Activated CD8-positive, alpha-beta T cell treated with anti-CD3 and anti-CD28 coated beads for 36 hours (primary cell): ENCODE measurements around the gene CCN6. TPM values are rescaled to one million over a fixed set of nuclear protein-coding genes. Genes with fewer than 3 reads are reported as not detected.

Experiments
- ATAC-seq: fragments of 200-7000 bp; cut with Tn5 transposase; one replicate; pipeline ENCODE4 v1.10.0; 2021; ENCODE audit warnings: mild to moderate bottlenecking, moderate library complexity
- CTCF ChIA-PET: fragments of 350-600 bp; sonication (Branson Sonifier 250); formaldehyde crosslinking; loops from one replicate; lab custom pipeline; 2021; ENCODE audit warnings: antibody characterized with exemption; lab: Charles Lee
- POLR2A ChIA-PET: fragments of 350-600 bp; sonication (Branson Sonifier 250); formaldehyde crosslinking; loops from one replicate; lab custom pipeline; 2021; ENCODE audit warnings: antibody characterized with exemption; lab: Charles Lee
- DNase-seq: peaks from one replicate; pipeline ENCODE4 v3.0.0-alpha.2; 2020
- H3K27ac Mint-ChIP-seq: one replicate; pipeline ENCODE4 v1.8.0; 2021; ENCODE audit warnings: mild to moderate bottlenecking, mixed read lengths
- H3K27me3 Mint-ChIP-seq: one replicate; pipeline ENCODE4 v1.8.0; 2021; ENCODE audit warnings: mixed read lengths
- H3K36me3 Mint-ChIP-seq: one replicate; pipeline ENCODE4 v1.8.0; 2021; ENCODE audit warnings: low read depth, mixed read lengths
- H3K4me1 Mint-ChIP-seq: one replicate; pipeline ENCODE4 v1.8.0; 2021; ENCODE audit warnings: low read depth, mixed read lengths
- H3K4me3 Mint-ChIP-seq: one replicate; pipeline ENCODE4 v1.8.0; 2021; ENCODE audit warnings: mild to moderate bottlenecking, moderate library complexity, mixed read lengths
- H3K9me3 Mint-ChIP-seq: one replicate; pipeline ENCODE4 v1.8.0; 2021; ENCODE audit warnings: mixed read lengths
- intact Hi-C: fragments of 100-400 bp; cut with micrococcal nuclease; formaldehyde crosslinking; loops from one replicate; pipeline ENCODE4 v1.10.0; 2022
- total RNA-seq, 2 experiments: library from RNA; stranded (reverse); gene quantifications; one replicate each; pipeline ENCODE4 v1.2.3, GENCODE V29; 2021
- TF ChIP-seq, protein P1 (sequence below): fragments of 200-600 bp; IDR thresholded peaks from one replicate; pipeline ENCODE4 v1.8.0; 2022; ENCODE audit warnings: antibody characterized with exemption, mild to moderate bottlenecking

CCN6 gene
- total RNA-seq, 2 experiments from 2014 or later, result not detected

DNA sequence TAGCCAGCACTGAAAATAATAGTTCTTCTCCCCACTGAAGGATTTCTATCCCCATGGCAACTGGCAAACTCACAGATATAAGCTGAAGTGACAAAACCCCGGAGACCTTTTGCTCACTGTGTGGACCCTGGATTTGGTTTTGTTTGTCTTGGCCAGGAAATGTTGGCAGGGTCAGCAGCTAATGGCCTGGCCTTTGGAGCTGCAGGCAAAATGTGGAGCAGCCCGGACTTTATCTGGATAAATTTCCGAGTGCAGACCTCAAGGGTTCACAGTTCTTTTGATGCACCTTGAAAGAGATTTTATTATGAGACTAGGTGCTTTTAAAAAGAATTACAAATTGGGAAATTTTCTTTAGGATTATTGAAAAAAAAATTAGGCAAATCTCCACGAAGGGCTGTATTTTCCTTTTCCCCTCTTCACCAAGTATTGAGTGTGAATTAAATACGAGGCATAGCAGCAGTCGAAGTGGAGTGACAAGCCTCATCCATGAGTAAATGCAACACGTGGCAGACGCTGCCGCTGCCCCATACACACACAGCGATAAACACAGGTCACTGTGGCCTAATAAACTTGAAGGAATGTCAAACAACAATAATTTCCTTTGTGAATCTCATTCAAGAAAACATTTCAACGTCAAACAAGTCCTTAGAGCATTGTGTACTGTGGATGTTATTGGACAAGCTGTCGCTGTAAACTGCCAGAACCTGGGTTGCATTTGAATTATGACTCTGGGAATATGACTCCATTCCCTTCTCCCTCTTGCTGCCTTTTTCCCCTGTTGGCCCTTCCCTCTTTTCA, 35.1 kb upstream of the CCN6 start:
- intact Hi-C loops, result no loop called here
- CTCF ChIA-PET, result interaction anchor here (1.2 to 5.1 kb wide), 8 partner anchors 8 to 45 kb away, joined by 3 to 59 read pairs (median 6); no protein-coding TSS in a partner anchor
- ATAC-seq, result no peak
- Mint-ChIP-seq H3K4me3 (no peak overlapping the region), H3K27me3 (no peaks in the 10 kb centered on the region), H3K4me1 (peaks cover 50% of the 10 kb centered on the region), H3K27ac (no peak overlapping the region), H3K36me3 (peaks cover 3% of the 10 kb centered on the region), H3K9me3 (peaks cover 5% of the 10 kb centered on the region)
- TF ChIP-seq, protein P1, sequence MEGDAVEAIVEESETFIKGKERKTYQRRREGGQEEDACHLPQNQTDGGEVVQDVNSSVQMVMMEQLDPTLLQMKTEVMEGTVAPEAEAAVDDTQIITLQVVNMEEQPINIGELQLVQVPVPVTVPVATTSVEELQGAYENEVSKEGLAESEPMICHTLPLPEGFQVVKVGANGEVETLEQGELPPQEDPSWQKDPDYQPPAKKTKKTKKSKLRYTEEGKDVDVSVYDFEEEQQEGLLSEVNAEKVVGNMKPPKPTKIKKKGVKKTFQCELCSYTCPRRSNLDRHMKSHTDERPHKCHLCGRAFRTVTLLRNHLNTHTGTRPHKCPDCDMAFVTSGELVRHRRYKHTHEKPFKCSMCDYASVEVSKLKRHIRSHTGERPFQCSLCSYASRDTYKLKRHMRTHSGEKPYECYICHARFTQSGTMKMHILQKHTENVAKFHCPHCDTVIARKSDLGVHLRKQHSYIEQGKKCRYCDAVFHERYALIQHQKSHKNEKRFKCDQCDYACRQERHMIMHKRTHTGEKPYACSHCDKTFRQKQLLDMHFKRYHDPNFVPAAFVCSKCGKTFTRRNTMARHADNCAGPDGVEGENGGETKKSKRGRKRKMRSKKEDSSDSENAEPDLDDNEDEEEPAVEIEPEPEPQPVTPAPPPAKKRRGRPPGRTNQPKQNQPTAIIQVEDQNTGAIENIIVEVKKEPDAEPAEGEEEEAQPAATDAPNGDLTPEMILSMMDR, result no peak
- DNase-seq, result no peak
- POLR2A ChIA-PET, result interaction anchor here (1.7 to 2.4 kb wide), 2 partner anchors 9 to 21 kb away, joined by 6 to 16 read pairs; no protein-coding TSS in a partner anchor

GRCh38 chr6:112019589-112019988, 34.3 kb upstream of the CCN6 start:
- intact Hi-C loops, result no loop called here
- POLR2A ChIA-PET, result interaction anchor here (1.0 to 1.7 kb wide), 2 partner anchors 16 to 22 kb away, joined by 3 to 4 read pairs; no protein-coding TSS in a partner anchor

GRCh38 chr6:112021691-112022310, 32.1 kb upstream of the CCN6 start:
- CTCF ChIA-PET, result interaction anchor here (3.2 kb wide), 1 partner anchor 22 kb away, joined by 9 read pairs; no protein-coding TSS in a partner anchor
- no peak overlapping the region for H3K27ac Mint-ChIP-seq
- TF ChIP-seq, protein P1, result no peak
- peaks cover 17% of the 10 kb centered on the region for H3K36me3 Mint-ChIP-seq
- H3K27me3 Mint-ChIP-seq, result no peaks in the 10 kb centered on the region
- intact Hi-C loops, result no loop called here
- H3K4me1 Mint-ChIP-seq, result peaks cover 29% of the 10 kb centered on the region
- no peak for DNase-seq
- ATAC-seq, result no peak
- H3K4me3 Mint-ChIP-seq, result no peak overlapping the region
- H3K9me3 Mint-ChIP-seq, result peaks cover 19% of the 10 kb centered on the region
- POLR2A ChIA-PET, result interaction anchor here (1.4 kb wide), 1 partner anchor 178 kb away, joined by 3 read pairs; no protein-coding TSS in a partner anchor

More at GRCh38 chr6:112019589-112019988, 34.3 kb upstream of the CCN6 start:
- DNase-seq, result no peak
- Mint-ChIP-seq H3K9me3 (peaks cover 11% of the 10 kb centered on the region), H3K4me1 (peaks cover 44% of the 10 kb centered on the region), H3K36me3 (peaks cover 9% of the 10 kb centered on the region), H3K27me3 (no peaks in the 10 kb centered on the region), H3K27ac (no peak overlapping the region), H3K4me3 (no peak overlapping the region)
- no peak for ATAC-seq
- CTCF ChIA-PET, result interaction anchor here (0.9 to 5.1 kb wide), 5 partner anchors 8 to 310 kb away, joined by 3 to 59 read pairs (median 5); no protein-coding TSS in a partner anchor
- TF ChIP-seq, protein P1, result no peak

DNA sequence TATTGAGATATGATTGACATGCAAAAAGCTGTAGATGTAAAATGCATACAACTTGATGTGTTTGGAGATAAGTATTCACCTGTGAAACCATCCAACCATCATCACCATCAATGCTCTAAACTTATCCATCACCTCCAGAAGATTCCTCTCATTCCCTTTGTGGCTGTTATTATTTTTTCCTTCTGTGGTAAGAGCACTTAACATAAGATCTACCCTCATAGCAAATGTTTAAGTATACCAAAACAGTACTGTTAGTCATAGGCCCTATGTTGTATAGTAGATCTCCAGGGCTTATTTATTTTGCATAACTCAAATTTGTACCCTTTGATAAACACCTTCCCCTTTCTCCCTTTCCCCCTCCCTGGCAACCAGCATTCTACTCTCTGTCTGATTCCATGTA, 31.2 kb upstream of the CCN6 start:
- intact Hi-C loops, result no loop called here
- peaks cover 19% of the 10 kb centered on the region for H3K9me3 Mint-ChIP-seq
- no peak overlapping the region for H3K27ac Mint-ChIP-seq
- ChIA-PET CTCF (interaction anchor here (1.2 to 3.2 kb wide), 2 partner anchors 11 to 21 kb away, joined by 4 to 9 read pairs; no protein-coding TSS in a partner anchor), POLR2A (interaction anchor here (0.6 kb wide), 1 partner anchor 158 kb away, joined by 3 read pairs; no protein-coding TSS in a partner anchor)
- H3K36me3 Mint-ChIP-seq, result peaks cover 24% of the 10 kb centered on the region
- no peak for DNase-seq
- peaks cover 29% of the 10 kb centered on the region for H3K4me1 Mint-ChIP-seq
- no peak for ATAC-seq
- no peak overlapping the region for H3K4me3 Mint-ChIP-seq
- no peaks in the 10 kb centered on the region for H3K27me3 Mint-ChIP-seq
- TF ChIP-seq, protein P1, result no peak
